OCI-LY7 (cell line): ENCODE data around the gene TM4SF4.

ENCODE experiments used
- CTCF ChIP-seq: fragments of 200-600 bp; sonication (generic); conservative IDR thresholded peaks from 2 replicates; pipeline ENCODE4 v1.5.1; 2014; ENCODE audit warnings: mild to moderate bottlenecking, antibody characterized with exemption, low read length, moderate library complexity, mixed read lengths
- EZH2phosphoT487 ChIP-seq: fragments of 200-600 bp; sonication (generic); IDR thresholded peaks from 2 replicates; pipeline ENCODE4 v1.6.1; 2018; ENCODE audit warnings: low read depth, borderline replicate concordance, mild to moderate bottlenecking, mixed run types, antibody characterized with exemption, low read length, moderate library complexity, mixed read lengths

- TF ChIP-seq CTCF: no peak
- TF ChIP-seq EZH2phosphoT487: no peak
Measured at GRCh38 chr3:149426325-149426724, 48.2 kb upstream of the TM4SF4 start.
